Measurements from ENCODE around the gene ADAMTSL1. TPM values are rescaled to one million over a fixed set of nuclear protein-coding genes. Genes with fewer than 3 reads are reported as not detected.

Gene ADAMTSL1
- total RNA-seq, 1 experiment from 2014 or later: 74.5 TPM

DNA sequence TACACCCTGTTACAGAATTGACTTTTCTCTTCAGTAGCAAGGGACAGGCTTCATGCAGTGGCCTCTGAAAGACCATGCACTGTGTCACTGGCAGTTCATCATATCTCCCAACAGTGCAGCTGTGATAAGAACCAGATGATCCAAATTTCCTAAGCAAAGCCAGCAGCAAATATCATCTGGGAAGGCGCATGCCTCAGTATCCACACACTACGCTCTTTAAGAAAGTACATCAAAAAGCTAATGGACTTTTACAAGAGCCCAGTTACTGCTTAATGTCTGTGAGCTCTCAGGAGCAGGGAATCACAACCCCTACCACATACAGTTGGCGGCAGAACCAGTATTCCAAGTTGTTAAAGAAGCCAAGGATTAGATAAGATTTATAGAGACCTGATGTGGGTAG lies 25.1 kb downstream of the ADAMTSL1 start:
- DNase-seq (ENCODE audit: low read depth): no peak

DNA sequence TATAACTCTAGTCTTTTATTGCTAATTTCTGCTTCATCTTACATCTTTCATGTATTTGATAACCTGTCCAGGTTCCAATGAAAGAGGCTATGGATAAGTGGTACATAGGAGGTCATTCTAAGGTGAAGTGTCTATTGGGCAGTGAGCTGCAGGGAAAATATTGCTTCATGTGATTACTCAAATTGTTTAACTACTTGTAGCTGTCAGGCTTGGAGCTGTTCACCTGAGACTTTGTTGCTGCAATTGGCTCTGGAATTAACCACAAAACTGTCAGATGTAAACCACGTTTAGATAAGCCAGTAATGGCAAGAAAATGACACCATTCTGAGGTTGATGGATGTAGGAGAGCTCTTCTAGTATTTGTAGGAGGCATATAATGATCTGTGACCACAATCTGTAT lies 26.0 kb downstream of the ADAMTSL1 start:
- DNase-seq (ENCODE audit: low read depth): no peak

DNA sequence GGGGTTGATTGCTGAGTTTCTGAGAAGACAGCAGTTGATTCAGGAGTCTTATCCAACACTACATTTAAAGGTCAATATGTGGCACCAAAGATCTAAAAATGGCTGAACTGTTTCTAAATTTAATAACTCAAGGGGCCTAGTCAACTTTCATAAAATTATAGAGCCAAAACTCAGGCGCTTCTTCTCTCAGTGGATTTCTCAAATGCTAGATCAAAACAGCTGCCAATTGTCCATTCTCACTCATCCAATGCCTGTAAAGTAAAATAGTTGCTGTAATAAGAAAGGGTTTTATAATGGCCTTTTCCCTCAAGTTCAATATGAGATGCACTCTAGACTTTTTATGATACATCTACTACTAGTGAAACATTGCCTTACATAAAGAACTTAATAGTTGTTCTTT lies 26.5 kb downstream of the ADAMTSL1 start:
- DNase-seq (ENCODE audit: low read depth): no peak

DNA sequence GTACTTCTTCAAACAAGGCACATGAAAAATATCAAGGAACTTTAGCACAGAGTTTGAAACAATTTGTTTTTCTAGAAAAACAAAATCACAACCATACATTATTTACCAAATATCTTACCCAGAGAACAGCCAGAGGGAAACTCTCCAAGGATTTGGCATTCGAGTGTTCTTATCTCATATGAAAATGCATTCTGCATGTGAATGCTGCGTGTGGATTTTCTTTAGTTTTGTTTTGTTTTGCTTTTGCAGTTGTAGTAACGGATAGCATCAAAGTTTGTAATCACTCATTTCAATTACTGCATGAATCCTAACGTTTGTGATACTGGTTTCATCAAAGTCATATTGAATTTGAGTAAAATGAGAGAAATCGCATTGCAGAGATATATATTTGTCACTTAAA lies 28.0 kb downstream of the ADAMTSL1 start:
- DNase-seq (ENCODE audit: low read depth): no peak

DNA sequence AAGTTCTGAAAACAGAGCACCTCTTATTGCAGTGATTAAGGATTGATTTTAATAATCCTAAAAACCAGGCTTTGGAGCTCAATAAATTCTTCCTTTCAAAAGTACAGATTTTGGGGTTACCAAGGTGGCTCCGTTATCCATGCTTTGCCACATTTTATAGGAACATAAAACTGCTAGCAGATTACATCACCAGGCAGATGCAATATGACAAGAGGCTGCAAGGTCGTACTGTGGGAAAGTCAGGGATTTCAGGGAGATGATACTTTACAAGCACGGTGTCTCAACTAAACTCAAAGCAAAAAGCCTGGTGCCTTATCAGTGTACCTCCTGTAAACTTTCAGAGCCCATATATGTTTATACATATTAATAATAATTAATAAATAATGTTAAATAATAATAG lies 28.6 kb downstream of the ADAMTSL1 start:
- peak; percentile 42 for DNase-seq (ENCODE audit: low read depth)

DNA sequence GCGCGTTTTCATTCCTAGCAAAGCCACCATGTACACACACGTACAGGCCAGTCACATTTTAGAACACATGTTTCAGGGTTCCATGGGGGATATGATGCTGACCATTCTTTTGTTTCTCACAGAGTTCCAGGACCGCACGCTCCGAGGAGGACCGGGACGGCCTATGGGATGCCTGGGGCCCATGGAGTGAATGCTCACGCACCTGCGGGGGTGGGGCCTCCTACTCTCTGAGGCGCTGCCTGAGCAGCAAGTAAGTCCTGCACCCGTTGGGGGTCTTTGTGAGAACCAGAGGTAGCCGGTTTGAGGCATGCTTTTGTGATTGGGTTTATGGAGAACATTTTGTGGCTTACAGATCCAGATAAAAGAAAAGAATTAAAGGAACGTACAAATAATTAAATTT lies 30.8 kb downstream of the ADAMTSL1 start:
- DNase-seq (ENCODE audit: low read depth): no peak

DNA sequence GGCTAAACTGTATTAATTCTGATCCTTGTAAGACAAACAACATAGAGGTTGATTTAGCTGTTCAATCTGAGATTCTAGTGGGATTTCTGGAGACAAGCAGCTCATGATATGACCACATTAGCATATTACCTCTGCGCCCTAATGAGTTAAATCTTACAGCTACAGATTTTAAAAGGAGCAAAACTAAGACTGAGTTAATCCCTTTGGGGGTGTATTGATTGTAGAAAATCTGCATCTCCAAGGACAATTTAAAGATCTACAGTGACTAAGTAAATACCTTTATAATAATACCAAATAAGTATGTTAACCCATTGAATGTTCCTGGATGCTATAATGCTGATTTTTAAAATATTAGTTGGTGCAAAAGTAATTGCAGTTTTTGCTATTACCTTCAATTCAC lies 33.2 kb downstream of the ADAMTSL1 start:
- no peak for DNase-seq (ENCODE audit: low read depth)

DNA sequence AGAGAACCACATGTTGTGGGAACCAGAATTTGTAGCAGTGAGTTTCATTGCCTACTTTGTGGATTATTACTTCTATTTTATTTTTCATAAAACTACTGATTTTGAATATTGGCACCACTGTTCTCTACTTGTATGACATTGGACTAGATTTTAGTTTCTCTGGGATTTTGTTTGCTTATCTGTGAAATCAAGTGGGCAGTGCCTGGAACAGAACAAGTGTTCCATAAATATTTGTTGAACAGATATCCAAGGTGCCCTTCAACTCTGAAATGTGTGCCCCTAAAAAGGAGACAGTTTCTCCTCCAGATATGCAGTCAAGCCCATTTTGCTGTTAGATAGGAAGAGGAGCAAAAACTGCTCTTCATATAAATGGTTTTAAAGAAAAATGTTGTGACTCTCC lies 42.6 kb downstream of the ADAMTSL1 start:
- DNase-seq (ENCODE audit: low read depth): no peak

DNA sequence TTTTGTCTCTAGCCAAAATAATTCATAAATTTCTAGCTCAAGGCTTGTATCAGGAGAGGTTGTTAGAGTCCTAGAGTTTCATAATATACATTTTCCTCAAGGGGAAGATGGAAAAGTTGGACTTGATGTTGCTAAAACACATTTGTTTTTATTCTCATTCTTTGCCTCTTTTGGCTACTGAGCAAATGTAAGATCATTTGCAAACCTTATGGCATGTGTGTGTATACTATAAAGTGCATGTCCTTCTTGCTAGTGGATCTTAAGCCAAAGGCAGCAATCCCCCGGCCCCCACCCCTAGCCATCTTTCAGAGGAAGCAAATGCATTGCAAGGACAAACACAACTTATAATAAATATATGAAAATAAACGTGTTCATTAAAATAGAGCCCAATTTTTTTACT lies 43.0 kb downstream of the ADAMTSL1 start:
- DNase-seq (ENCODE audit: low read depth): no peak

DNA sequence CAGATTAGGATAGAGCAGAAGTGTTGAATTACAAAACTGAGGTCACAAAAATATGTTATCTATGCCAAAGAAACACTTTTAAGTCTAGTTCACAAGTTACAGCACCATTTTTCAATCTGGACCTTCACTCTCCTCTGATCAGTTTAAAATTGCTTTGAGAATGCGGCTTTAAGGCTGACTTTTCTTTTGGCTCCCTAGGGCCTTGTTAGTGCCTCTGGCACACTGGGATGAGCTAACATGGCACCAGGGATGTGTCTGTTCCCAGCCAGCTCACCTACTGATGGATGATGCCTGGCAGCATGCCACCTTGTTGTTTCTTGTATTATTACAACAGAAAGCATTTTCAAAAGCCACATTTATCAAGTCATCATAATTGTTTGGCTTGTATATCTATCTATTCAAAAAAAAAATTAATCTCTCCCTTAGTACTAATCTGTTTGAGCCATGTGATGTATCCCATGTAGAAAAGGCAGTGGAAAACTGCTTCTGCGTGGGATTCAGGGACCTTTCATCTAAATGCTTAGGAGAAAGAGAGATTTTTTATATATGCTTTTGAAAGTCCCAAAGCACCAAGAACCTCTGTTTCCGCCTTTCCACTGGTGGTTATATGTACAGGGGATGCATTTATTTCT lies 46.6 kb downstream of the ADAMTSL1 start:
- peak; percentile 66 for DNase-seq (ENCODE audit: low read depth)

DNA sequence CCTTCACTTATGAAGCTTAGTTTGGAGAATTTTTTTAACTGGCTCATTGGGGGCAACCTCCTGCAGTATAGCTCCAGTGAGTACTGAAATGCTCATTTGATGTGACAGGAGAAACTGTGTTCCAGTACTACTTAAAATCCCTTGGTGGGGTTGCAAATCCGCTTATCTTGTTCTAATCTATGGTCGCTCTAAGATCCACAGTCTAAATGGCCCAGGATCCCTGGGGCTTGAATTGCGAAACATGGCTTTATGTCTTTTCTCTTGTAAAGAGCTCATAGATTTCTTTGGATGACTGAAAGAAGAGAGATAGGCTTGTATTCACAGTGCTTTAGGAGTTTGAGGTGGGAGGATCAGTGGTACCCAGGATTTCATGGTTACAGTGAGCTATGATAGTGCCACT lies 52.7 kb downstream of the ADAMTSL1 start:
- no peak for DNase-seq (ENCODE audit: low read depth)

DNA sequence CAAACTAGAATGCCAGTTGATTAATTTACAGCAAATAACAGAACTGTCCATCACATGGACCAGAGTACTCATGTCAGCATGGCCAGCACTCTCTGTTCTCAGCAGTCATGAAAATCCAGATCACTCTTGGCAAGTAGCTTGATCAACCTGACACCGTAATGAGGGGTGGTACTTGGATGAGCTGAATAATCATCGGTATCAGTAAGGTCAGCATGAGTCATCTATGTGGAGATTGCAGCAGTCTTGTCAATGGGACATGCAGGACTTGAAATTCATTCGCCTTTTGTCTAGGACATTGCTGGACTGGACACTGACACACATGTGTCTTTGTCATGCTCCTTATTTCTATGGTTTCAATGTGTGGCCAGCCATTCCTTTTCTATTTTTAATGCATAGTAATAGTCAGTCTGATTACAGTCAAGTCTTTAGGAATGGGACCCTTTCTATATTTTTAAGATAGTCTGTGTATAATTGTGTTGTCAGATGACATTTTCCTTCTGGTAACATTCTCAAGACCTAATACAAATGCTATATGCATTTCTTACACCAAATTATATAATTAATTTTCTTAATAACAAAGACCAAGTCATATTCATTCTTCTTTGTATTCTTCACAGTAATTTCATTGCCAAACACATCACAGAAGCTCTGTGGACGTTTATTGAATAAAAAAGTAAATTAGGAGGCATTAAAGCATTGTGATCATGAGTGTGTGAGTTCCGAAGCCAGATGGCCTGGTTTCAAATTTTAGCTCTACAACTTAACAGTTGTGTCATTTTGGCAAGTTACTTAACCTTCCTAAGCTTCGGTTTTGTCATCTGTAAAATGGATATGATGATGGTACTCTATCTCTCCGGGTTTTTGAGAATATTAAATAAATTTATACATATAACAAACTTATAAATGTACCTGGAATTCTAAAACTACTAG lies 57.4 kb downstream of the ADAMTSL1 start:
- DNase-seq (ENCODE audit: low read depth): peak; percentile 61

DNA sequence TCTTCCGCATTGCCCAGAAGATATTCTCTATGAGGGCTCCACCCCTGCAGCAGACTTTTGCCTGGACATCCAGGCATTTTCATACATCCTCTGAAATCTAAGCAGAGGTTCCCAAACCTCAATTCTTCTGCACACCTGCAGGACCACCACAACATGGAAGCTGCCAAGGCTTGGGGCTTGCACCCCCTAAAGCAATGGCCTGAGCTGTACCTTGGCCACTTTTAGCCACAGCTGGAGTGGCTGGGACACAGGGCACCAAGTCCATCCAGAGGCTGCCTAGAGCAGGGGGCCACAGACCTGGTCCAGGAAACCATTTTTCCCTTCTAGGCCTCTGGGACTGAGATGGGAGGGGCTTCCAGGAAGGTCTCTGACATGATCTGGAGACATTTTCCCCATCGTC lies 60.7 kb downstream of the ADAMTSL1 start:
- DNase-seq (ENCODE audit: low read depth): no peak

DNA sequence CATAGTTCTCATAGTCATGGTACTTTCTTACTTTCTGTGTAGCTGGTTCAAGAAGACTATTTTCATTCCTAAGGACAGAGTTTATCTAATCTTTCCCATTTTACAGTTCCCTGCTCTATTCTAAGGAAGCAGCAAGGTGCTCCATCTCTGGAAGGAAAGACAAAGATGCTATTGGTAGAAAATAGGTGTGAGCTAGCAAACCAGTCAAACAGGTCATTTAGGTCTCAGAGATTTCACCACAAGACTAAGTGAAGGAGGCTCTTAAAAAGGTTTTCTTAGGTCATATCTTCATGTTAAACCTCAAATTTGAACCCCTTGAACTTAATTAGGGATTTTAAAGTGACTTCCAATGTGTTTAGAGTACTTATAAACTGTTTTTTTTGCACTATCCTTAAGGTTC lies 62.6 kb downstream of the ADAMTSL1 start:
- DNase-seq (ENCODE audit: low read depth): no peak

DNA sequence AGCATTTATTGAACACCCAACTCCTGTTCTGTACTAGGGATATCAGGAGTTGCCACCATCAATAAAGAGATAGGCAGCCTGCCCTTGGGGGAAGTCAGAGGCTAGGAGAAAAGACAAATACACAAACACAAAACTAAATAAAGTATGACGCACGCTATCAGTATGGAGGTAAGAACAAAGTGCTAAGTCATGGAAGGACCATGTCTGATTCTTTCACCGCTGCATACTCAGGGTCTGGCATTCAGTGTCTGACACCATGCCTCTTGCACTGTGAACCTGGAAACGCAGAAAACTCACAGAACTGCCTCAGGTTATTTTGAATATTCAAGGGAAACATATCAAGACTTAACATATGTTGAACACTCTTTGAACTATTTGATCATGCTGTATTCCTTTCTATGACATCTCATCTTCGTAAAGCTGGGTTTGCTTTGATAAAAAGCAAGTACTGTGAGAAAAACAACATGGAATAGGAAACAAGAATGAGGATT lies 65.3 kb downstream of the ADAMTSL1 start:
- no peak for DNase-seq (ENCODE audit: low read depth)

DNA sequence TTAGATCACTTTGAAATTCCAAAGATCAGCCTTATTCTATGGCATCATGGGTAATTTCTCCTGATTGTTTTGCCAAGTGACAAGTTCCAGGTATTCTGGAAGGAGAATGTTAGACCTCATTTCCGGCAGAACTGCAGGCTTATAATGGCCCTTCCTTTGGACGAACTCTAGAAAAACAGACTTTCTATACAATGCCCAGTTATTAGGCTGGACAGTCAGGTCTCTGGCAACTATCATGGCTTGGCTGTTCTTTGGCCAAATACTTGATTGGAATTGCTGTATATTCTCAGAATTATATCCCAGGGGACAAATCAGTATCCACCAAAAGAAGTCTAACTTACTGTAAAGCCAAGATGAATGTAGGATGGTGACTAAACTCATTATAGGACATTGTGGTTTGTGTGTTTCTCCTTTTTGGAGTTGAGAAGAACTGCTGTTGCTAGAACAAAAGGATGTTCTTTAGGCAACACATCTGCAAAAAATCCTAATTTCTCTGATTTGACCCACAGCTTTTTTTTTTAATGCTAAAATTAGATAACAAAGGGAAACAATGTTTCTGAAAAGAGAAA lies 69.0 kb downstream of the ADAMTSL1 start:
- peak; percentile 89 for DNase-seq (ENCODE audit: low read depth)

DNA sequence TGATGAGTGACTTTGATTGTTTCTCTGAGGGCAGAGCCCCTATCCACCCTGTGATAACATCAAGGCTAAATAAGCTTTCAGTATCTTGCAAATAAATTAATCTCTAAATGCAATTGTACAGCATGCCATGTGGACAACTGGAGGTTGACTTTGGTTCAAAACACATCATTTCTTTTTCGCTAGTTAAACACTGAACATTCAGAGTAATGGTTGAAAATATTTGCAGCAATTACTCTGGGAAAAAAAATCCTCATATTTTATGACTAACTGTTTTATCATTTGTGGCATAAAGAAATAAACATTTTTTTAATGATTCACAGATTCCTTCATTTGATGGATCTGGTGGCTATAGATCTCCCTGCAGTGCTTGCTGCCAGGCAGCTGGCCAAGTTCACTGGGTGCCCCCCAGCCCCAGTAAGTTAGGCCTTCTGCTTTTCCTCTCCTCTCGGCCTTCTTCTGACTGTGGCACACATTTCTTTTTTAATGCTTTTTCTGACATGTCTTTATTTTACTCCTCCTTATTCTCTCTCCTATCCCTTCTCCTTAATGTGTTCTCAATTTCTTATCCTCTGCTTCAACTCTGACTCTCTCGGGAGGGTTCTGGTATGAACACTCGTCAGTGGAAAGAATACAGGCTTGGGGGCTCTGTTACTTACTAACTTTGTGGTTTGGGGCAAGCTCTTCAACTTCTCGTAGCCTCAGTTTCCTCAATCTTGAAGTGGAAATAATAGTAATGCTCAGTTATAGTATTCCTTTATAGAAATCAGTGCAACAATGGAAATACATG lies 69.6 kb downstream of the ADAMTSL1 start:
- DNase-seq (ENCODE audit: low read depth): peak; percentile 87

DNA sequence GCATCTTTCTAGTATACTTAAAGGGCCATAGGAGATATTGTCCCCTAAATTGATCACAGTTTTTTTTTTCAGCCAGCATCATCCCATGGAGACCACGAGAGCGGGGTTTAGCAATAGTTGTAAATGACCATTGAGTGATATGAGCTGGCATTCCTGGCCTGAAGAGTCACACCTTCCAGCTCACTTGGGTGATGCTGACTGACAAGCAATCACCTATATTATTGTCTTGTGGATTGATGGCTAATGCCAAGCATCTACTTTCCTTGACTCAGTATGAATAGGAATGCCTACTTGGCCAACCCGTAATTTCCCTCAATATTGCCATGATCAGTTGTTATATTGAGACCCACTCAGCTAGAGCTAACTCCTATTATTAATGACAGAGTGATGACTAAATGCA lies 70.5 kb downstream of the ADAMTSL1 start:
- DNase-seq (ENCODE audit: low read depth): peak; percentile 58

DNA sequence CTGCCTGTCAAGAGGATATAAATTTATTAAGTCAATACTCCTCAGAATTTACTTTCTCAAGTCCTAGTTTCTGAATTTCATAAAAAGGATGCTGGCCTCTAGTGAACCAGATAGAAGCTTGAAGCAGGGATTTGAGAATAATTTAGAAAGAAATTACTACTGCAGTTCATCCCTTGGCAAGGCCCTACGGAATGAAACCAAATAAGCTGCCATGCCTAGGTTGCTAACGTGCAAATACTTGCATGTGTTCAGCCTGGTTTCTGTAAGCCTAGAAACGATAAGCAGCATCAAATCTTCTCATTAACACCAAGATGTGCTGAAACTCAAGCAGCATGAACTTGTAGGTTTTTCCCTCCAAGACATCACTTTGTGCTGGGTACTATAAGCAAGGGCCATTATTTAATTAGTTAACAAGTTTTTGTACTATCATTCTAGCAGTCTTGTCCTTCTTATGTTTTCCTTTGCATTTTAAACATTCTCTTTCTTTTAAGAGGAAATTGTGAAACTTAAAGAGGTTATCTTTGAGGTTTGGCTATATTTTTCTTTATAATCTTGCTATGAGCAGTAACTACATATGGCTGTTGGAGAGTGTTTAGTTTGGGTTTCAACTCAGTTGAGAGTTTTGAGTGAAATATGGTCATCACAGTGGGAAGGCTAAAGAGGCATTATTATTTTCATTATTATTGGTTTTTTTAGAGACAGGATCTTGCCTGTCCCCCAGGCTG lies 71.8 kb downstream of the ADAMTSL1 start:
- DNase-seq (ENCODE audit: low read depth): no peak

DNA sequence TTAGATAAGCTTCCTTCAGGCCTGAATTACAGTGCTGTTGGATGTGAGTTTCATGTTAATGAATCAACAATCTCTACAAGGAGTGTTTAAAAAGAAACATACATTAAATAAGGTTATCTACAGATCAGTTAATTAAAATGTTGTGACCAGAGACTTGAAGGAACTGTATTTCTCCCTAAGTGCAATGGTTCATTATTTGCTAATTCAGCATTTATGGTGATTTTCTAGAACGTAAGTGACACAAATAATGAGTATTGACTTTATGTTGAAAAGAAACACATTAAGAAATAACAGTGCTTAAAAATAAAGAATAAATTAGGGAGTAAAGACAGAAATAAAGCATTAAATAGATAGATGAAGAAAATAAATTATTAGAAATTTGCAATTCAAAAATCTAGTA lies 74.5 kb downstream of the ADAMTSL1 start:
- DNase-seq (ENCODE audit: low read depth): no peak

DNA sequence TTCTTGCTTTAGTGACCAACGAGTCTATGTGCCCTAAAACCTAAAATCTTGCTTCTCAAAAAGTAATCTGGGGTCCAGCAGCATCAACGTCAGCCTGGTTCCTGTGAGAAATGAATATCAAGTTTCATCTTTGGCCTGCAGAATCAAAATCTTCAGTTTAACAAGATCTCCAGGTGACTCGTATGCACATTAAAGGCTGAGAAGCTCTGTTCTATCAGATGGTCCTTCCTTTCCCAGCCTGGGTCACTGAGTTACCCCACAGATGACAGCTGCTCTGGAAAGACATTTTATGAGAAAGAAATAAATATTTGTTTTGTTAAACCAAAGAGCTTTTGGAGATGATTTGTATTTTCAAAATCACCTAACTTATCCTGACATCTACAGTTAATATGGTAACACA lies 75.8 kb downstream of the ADAMTSL1 start:
- peak; percentile 89 for DNase-seq (ENCODE audit: low read depth)
